GM19372 (cell line): ENCODE data around the gene DHRS7B.

Source experiments
- ATAC-seq: cut with Tn5 transposase; IDR thresholded peaks from one replicate; pipeline ENCODE4 v1.9.1; 2021; ENCODE audit warnings: mild to moderate bottlenecking, low read depth, moderate library complexity; ENCODE audit not compliant: unreplicated experiment

The DHRS7B gene

DNA sequence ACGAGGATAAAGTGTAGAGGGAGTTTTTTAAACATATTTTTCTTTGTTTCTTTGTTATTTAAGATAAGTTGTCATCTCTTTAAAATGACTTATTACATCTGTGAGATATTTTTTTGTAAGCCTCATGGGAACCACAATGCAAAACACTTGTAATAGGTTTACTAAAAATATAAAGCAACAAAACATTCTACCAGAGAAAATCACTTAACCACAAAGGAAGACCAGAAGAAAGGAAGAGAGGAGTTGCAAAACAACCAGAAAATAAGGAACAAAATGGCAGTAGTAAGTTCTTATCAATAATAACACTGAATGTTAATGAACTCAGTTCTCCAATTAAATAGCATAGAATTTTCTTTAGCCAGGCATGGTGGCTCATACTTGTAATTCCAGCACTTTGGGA, 22.9 kb downstream of the DHRS7B start:
- no peak for ATAC-seq

- ATAC-seq, result no peak
These were observed 26.0 kb downstream of the DHRS7B start for GRCh38 chr17:21152731-21153130.

- no peak for ATAC-seq
These were observed 31.0 kb downstream of the DHRS7B start for GRCh38 chr17:21157586-21158370.

GRCh38 chr17:21160401-21160800, 33.6 kb downstream of the DHRS7B start:
- ATAC-seq, result no peak

DNA sequence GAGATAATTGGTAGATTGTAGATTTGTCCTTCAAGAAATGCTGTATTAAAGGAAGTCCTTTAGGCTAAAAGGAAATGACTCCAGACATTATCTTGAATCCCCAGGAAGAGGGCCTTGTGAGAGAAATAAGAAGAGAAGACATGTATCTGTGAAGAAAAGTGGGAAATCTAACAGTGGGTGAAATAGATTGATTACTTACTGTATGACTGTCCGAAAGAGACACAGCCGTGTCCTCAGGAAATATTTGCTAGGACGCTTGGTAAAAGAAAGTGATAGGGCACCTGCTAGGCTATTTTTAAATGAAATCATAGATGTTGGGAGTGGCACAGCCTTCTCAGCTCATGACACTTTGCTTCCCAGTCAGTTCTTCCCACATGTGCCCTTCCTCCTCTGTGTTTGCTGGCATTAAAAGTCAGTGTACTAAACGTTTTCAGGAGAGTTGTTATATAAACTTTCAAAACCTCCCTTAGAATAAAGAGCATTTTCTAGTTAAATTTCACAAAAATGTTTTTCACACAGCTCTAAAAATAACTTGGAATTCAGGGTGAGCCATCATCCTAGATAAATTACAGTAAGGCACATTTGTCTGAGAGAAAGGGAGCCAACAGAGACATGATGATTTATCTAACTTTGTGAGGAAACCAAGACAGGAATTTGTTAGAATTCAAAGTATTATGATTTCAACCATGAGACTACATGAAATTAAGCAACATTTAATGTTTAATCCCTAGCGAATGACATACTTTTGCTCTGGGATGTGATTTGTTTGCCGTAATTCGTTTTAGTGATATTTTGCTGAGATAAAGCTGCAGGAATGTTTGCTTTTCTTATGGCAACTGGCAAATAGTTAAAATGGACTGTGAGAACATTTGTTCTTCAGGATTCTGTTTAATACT, 35.0 kb downstream of the DHRS7B start:
- ATAC-seq, result no peak

- ATAC-seq, result no peak
These were observed 35.6 kb downstream of the DHRS7B start for GRCh38 chr17:21162394-21162775.

DNA sequence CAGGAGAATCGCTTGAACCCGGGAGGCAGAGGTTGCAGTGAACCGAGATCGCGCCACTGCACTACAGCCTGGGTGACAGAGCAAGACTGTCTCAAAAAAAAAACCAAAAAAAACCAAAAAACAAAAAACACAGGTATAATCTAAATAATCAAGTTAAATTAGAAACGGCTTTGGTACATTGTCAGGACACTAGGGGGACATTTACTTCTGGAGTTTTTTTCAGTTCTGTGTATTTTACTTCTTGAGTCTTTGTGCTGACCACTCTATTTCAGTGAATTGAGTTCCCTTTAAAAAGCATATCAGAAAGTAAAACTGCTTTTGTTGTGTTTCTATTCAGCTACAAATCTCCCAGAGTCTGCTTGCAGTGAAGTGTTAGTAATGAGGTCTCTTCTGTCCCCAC, 36.3 kb downstream of the DHRS7B start:
- ATAC-seq, result no peak

DNA sequence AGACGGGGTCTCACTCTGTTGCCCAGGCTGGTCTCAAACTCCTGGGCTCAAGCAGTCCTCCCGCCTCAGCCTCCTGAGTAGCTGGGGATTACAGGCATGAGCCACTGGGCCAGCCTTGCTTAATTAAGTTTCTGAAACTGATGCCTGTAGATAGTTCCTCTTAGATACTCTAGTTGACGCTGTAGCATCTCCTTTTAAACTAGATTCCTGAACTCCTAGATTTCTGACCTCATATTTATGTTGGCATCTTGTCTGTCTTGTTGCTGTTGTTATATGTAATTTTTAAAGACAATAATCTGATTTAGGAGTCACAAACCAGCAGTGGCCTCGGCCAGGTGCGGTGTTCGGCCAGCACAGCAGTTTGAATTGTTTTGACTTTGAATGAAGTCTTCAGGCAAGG, 37.5 kb downstream of the DHRS7B start:
- ATAC-seq, result no peak

GRCh38 chr17:21164620-21165019, 37.9 kb downstream of the DHRS7B start:
- no peak for ATAC-seq

DNA sequence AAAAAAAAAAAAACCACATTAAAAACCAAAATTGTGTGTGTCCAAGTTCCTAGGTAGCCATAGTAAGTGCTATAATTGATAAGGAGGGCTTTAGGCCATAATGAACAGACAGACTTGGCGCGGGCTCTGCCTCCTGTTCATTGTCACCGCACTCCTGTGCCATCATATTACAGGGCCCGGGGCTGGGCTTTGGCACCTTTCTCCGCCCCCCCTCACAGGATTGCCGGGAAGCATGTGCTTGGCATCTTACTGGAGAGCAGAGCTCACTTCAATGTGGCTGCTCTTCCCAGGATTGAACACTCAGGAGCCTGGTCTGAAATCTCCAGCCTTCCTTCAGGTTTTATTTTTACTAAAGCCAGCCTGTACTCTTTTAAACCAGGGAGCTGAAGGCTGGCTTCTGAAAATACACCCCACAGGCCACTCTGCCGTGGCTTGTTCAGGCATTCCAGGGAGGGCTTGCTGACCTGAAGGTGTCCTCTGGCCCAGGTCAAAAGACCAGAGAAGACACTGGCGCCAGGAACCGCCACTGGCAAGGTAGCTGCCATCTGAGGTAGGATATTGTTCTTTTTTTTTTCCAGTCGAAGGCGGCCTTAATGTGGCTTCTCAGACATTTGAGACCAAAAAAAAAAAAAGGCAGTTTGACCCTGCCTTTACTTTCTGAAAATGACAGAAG, 39.3 kb downstream of the DHRS7B start:
- no peak for ATAC-seq

DNA sequence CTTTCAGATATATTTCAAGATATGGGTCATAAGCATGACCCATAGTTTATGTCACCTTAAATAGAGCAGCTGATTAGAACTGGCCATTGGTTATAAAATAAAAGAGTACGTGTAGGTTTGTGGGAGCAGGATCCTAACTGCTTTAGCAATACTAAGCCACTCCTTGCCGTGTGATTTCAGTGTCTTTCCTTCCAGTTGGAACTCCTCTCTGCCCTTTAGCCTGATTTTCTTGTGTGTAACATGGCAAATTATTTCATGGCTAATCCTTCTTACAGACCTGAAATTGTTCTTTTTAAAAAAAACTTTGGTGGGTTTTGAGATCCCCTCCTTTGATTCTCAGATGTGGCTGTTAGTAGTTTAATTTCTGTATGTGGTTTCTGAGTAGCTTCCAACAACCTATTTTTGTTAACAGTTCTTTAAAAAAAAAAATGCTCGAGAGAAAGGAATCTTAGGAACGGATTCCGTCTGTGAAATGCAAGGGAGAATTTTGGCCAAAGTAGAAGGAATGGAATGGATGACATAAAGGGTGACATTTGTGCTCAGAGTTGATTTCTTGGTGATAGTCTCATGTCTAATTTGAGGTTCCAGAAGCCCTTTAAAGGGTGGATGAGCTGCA, 39.9 kb downstream of the DHRS7B start:
- no peak for ATAC-seq

GRCh38 chr17:21167303-21167702, 40.5 kb downstream of the DHRS7B start:
- no peak for ATAC-seq

DNA sequence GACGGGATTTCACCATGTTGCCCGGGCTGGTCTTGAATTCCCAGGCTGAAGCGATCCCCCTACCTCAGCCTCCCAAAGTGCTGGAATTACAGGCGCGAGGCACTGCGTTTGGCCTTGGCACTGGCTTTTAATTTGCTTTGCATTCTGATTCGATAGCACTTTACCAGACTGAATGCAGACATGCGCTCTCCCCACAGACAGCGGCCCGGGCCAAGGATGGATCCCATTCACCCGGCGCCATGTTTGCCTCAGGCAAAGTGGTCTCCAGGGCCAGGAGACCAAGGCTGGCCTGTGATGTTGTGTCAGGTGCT, 41.7 kb downstream of the DHRS7B start:
- no peak for ATAC-seq

DNA sequence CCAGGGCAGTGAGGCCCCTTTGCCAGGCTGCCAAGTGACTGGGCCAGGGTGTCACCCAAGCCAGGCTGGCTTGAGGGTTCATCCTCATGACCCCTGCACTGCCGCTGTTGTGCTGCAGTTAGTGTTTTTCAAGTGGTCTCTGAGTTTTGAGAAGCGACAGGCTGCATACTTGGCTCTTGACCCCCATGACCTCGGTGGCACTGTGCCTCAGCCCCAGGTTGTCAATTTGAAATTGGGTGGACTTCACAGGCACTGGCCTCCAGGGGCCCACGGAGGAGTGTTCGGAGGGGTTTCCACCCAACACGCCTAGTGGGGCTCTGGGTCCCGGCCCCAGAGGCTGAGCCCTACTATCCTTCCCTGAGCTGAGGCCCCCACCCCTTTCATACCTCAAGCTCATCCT, 42.7 kb downstream of the DHRS7B start:
- no peak for ATAC-seq

- ATAC-seq, result no peak
These were observed 44.0 kb downstream of the DHRS7B start for GRCh38 chr17:21170809-21171208.

- ATAC-seq, result peak; percentile 87
These were observed 44.7 kb downstream of the DHRS7B start for GRCh38 chr17:21171309-21171922.

DNA sequence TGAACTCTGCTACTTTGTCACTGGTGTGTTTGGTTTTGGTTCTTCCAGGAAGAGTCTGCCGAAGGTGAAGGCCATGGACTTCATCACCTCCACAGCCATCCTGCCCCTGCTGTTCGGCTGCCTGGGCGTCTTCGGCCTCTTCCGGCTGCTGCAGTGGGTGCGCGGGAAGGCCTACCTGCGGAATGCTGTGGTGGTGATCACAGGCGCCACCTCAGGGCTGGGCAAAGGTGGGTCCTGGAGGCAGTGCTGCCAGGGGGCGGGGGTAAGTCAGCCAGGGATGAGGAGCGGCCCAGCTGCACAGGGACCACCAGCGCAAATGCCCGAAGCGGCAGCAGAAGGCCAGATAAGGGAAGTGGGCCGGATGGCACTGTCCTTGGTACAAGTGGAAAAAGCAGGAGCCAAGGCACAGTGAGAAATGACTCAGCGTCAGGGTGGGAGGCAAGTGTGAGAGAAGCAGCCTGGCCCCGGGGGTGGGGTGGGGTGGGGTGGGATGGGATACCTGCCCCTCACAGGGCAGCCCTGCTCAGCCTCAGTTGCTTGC, 45.3 kb downstream of the DHRS7B start:
- no peak for ATAC-seq

DNA sequence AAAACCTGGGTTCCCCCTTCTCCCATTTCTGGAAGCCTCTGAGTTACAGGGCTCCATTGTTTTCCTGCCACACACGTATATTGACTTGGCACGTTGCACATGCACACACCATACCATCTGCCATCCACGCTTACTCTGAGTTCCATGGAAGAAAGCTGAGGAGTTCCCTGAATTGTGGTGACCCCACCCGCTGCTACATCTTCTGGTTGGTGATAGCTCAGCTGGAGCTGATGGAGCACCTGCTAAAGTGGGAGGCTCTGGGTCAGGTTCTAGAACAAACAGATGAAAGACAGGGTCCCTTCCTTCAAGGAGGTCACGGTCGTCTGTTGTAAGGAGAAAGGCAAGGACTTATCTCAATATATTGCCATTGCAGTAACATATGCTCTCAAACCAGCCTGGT, 46.1 kb downstream of the DHRS7B start:
- no peak for ATAC-seq

- no peak for ATAC-seq
These were observed 46.8 kb downstream of the DHRS7B start for GRCh38 chr17:21173543-21173942.

GRCh38 chr17:21174186-21174585, 47.4 kb downstream of the DHRS7B start:
- no peak for ATAC-seq
